HEK293 (cell line): Measurements from ENCODE around the gene PRODH2.

ENCODE experiments used
- GFI1B ChIP-seq: fragments of 450-650 bp; formaldehyde crosslinking; IDR thresholded peaks from 2 replicates; pipeline ENCODE4 v1.5.1; 2016; ENCODE audit warnings: missing biosample characterization, missing genetic modification characterization
- GLIS1 ChIP-seq: fragments of 450-650 bp; formaldehyde crosslinking; IDR thresholded peaks from 2 replicates; pipeline ENCODE4 v1.5.1; 2016; ENCODE audit warnings: missing biosample characterization, missing genetic modification characterization
- HOXC10 ChIP-seq: sonication (generic); formaldehyde crosslinking; IDR thresholded peaks from 2 replicates; pipeline ENCODE4 v1.8.1; 2023; ENCODE audit warnings: mild to moderate bottlenecking, missing genetic modification reagents
- INSM2 ChIP-seq: fragments of 450-650 bp; formaldehyde crosslinking; IDR thresholded peaks from 2 replicates; pipeline ENCODE4 v1.5.1; 2016; ENCODE audit warnings: missing biosample characterization, missing genetic modification characterization
- OSR2 ChIP-seq: fragments of 450-650 bp; formaldehyde crosslinking; IDR thresholded peaks from 2 replicates; pipeline ENCODE4 v1.5.1; 2016; ENCODE audit warnings: missing biosample characterization, missing genetic modification characterization
- SP3 ChIP-seq: fragments of 450-650 bp; formaldehyde crosslinking; IDR thresholded peaks from 2 replicates; pipeline ENCODE4 v1.5.1; 2016; ENCODE audit warnings: missing biosample characterization, missing genetic modification characterization
- ZFP41 ChIP-seq: fragments of 450-650 bp; formaldehyde crosslinking; IDR thresholded peaks from 2 replicates; pipeline ENCODE4 v1.5.1; 2016; ENCODE audit warnings: missing biosample characterization, missing genetic modification characterization, borderline replicate concordance
- ZNF148 ChIP-seq: fragments of 450-650 bp; formaldehyde crosslinking; IDR thresholded peaks from 2 replicates; pipeline ENCODE4 v1.5.0; 2017; ENCODE audit warnings: missing biosample characterization, missing genetic modification characterization, borderline replicate concordance
- ZNF302 ChIP-seq: fragments of 450-650 bp; formaldehyde crosslinking; IDR thresholded peaks from 2 replicates; pipeline ENCODE4 v1.5.1; 2016; ENCODE audit warnings: missing biosample characterization, missing genetic modification characterization, low read depth
- ZNF335 ChIP-seq: fragments of 450-650 bp; formaldehyde crosslinking; conservative IDR thresholded peaks from 2 replicates; pipeline ENCODE4 v1.5.1; 2016; ENCODE audit warnings: missing biosample characterization, missing genetic modification characterization
- ZNF362 ChIP-seq: fragments of 450-650 bp; formaldehyde crosslinking; IDR thresholded peaks from 2 replicates; pipeline ENCODE4 v1.5.1; 2016; ENCODE audit warnings: missing biosample characterization, missing genetic modification characterization
- ZNF48 ChIP-seq: fragments of 450-650 bp; formaldehyde crosslinking; IDR thresholded peaks from 2 replicates; pipeline ENCODE4 v1.5.1; 2016; ENCODE audit warnings: missing biosample characterization, missing genetic modification characterization
- ZNF596 ChIP-seq: fragments of 450-650 bp; IDR thresholded peaks from 2 replicates; pipeline ENCODE4 v1.5.0; 2018; ENCODE audit warnings: missing biosample characterization, mild to moderate bottlenecking, missing genetic modification characterization, moderate library complexity
- ZNF600 ChIP-seq: fragments of 450-650 bp; formaldehyde crosslinking; IDR thresholded peaks from 2 replicates; pipeline ENCODE4 v1.5.1; 2016; ENCODE audit warnings: missing biosample characterization, missing genetic modification characterization
- ZNF670 ChIP-seq: fragments of 450-650 bp; formaldehyde crosslinking; IDR thresholded peaks from 2 replicates; pipeline ENCODE4 v1.5.1; 2016; ENCODE audit warnings: missing biosample characterization, missing genetic modification characterization, low read depth
- ZNF707 ChIP-seq: fragments of 450-650 bp; formaldehyde crosslinking; IDR thresholded peaks from 2 replicates; pipeline ENCODE4 v1.5.1; 2016; ENCODE audit warnings: missing biosample characterization, missing genetic modification characterization
- ZNF777 ChIP-seq: fragments of 450-650 bp; formaldehyde crosslinking; IDR thresholded peaks from 2 replicates; pipeline ENCODE4 v1.5.1; 2017; ENCODE audit warnings: missing biosample characterization, missing genetic modification characterization, borderline replicate concordance
- TF ChIP-seq, protein P1 (sequence below): fragments of 450-650 bp; formaldehyde crosslinking; IDR thresholded peaks from 2 replicates; pipeline ENCODE4 v1.5.1; 2016; ENCODE audit warnings: missing biosample characterization, missing genetic modification characterization
- TF ChIP-seq, protein P2 (sequence below): fragments of 450-650 bp; formaldehyde crosslinking; IDR thresholded peaks from 2 replicates; pipeline ENCODE4 v1.5.1; 2016; ENCODE audit warnings: missing biosample characterization, missing genetic modification characterization
- TF ChIP-seq, protein P3 (sequence below): fragments of 450-650 bp; IDR thresholded peaks from 2 replicates; pipeline ENCODE4 v1.5.1; 2018; ENCODE audit warnings: missing biosample characterization, missing genetic modification characterization
- TF ChIP-seq, protein P4 (sequence below): fragments of 450-650 bp; formaldehyde crosslinking; IDR thresholded peaks from 2 replicates; pipeline ENCODE4 v1.5.1; 2016; ENCODE audit warnings: missing biosample characterization, missing genetic modification characterization
- TF ChIP-seq, protein P5 (sequence below): fragments of 450-650 bp; formaldehyde crosslinking; IDR thresholded peaks from 2 replicates; pipeline ENCODE4 v1.5.1; 2016; ENCODE audit warnings: missing biosample characterization, missing genetic modification characterization
- TF ChIP-seq, protein P6 (sequence below): fragments of 450-650 bp; formaldehyde crosslinking; IDR thresholded peaks from 2 replicates; pipeline ENCODE4 v1.5.1; 2016; ENCODE audit warnings: missing biosample characterization, missing genetic modification characterization

PRODH2 gene

GRCh38 chr19:35852029-35852780, 39.6 kb upstream of the PRODH2 start, which contains the start of gene NPHS1 (continued):
- TF ChIP-seq, protein P1, sequence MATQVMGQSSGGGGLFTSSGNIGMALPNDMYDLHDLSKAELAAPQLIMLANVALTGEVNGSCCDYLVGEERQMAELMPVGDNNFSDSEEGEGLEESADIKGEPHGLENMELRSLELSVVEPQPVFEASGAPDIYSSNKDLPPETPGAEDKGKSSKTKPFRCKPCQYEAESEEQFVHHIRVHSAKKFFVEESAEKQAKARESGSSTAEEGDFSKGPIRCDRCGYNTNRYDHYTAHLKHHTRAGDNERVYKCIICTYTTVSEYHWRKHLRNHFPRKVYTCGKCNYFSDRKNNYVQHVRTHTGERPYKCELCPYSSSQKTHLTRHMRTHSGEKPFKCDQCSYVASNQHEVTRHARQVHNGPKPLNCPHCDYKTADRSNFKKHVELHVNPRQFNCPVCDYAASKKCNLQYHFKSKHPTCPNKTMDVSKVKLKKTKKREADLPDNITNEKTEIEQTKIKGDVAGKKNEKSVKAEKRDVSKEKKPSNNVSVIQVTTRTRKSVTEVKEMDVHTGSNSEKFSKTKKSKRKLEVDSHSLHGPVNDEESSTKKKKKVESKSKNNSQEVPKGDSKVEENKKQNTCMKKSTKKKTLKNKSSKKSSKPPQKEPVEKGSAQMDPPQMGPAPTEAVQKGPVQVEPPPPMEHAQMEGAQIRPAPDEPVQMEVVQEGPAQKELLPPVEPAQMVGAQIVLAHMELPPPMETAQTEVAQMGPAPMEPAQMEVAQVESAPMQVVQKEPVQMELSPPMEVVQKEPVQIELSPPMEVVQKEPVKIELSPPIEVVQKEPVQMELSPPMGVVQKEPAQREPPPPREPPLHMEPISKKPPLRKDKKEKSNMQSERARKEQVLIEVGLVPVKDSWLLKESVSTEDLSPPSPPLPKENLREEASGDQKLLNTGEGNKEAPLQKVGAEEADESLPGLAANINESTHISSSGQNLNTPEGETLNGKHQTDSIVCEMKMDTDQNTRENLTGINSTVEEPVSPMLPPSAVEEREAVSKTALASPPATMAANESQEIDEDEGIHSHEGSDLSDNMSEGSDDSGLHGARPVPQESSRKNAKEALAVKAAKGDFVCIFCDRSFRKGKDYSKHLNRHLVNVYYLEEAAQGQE (tag by site-specific recombination): 0 out of 2 replicates have a peak, but pooled peaks have one; percentile 19
- TF ChIP-seq, protein P2, sequence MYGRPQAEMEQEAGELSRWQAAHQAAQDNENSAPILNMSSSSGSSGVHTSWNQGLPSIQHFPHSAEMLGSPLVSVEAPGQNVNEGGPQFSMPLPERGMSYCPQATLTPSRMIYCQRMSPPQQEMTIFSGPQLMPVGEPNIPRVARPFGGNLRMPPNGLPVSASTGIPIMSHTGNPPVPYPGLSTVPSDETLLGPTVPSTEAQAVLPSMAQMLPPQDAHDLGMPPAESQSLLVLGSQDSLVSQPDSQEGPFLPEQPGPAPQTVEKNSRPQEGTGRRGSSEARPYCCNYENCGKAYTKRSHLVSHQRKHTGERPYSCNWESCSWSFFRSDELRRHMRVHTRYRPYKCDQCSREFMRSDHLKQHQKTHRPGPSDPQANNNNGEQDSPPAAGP (tag by site-specific recombination): no peak
- TF ChIP-seq, protein P3, sequence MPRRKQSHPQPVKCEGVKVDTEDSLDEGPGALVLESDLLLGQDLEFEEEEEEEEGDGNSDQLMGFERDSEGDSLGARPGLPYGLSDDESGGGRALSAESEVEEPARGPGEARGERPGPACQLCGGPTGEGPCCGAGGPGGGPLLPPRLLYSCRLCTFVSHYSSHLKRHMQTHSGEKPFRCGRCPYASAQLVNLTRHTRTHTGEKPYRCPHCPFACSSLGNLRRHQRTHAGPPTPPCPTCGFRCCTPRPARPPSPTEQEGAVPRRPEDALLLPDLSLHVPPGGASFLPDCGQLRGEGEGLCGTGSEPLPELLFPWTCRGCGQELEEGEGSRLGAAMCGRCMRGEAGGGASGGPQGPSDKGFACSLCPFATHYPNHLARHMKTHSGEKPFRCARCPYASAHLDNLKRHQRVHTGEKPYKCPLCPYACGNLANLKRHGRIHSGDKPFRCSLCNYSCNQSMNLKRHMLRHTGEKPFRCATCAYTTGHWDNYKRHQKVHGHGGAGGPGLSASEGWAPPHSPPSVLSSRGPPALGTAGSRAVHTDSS: no peak
- TF ChIP-seq SP3 (no peak), ZNF335 (peak; percentile 88), GFI1B (tag by site-specific recombination) (no peak), OSR2 (no peak), ZNF600 (no peak), ZNF148 (tag by site-specific recombination) (no peak), ZNF48 (tag by site-specific recombination) (no peak), ZNF670 (tag by site-specific recombination) (no peak), GLIS1 (tag by site-specific recombination) (no peak), ZNF362 (tag by site-specific recombination) (peak; percentile 94), HOXC10 (CRISPR knock-in tag) (no peak), ZNF777 (tag by site-specific recombination) (no peak), ZFP41 (tag by site-specific recombination) (no peak), ZNF707 (tag by site-specific recombination) (no peak), INSM2 (tag by site-specific recombination) (no peak), ZNF302 (tag by site-specific recombination) (no peak), ZNF596 (tag by site-specific recombination) (peak; percentile 77)
- TF ChIP-seq, protein P4, sequence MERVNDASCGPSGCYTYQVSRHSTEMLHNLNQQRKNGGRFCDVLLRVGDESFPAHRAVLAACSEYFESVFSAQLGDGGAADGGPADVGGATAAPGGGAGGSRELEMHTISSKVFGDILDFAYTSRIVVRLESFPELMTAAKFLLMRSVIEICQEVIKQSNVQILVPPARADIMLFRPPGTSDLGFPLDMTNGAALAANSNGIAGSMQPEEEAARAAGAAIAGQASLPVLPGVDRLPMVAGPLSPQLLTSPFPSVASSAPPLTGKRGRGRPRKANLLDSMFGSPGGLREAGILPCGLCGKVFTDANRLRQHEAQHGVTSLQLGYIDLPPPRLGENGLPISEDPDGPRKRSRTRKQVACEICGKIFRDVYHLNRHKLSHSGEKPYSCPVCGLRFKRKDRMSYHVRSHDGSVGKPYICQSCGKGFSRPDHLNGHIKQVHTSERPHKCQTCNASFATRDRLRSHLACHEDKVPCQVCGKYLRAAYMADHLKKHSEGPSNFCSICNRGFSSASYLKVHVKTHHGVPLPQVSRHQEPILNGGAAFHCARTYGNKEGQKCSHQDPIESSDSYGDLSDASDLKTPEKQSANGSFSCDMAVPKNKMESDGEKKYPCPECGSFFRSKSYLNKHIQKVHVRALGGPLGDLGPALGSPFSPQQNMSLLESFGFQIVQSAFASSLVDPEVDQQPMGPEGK (tag by site-specific recombination): peak; percentile 55
- TF ChIP-seq, protein P5, sequence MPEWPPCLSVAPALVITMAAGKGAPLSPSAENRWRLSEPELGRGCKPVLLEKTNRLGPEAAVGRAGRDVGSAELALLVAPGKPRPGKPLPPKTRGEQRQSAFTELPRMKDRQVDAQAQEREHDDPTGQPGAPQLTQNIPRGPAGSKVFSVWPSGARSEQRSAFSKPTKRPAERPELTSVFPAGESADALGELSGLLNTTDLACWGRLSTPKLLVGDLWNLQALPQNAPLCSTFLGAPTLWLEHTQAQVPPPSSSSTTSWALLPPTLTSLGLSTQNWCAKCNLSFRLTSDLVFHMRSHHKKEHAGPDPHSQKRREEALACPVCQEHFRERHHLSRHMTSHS (tag by site-specific recombination): no peak
- TF ChIP-seq, protein P6, sequence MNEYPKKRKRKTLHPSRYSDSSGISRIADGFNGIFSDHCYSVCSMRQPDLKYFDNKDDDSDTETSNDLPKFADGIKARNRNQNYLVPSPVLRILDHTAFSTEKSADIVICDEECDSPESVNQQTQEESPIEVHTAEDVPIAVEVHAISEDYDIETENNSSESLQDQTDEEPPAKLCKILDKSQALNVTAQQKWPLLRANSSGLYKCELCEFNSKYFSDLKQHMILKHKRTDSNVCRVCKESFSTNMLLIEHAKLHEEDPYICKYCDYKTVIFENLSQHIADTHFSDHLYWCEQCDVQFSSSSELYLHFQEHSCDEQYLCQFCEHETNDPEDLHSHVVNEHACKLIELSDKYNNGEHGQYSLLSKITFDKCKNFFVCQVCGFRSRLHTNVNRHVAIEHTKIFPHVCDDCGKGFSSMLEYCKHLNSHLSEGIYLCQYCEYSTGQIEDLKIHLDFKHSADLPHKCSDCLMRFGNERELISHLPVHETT (tag by site-specific recombination): no peak
